C4-2B (cell line): ENCODE data around the gene E2F1.
A peak's percentile ranks its signal among the peaks of the same experiment; 100 is the strongest.

Source experiments
- ZFX ChIP-seq: fragments of 450-650 bp; IDR thresholded peaks from 2 replicates; pipeline ENCODE4 v1.6.1; 2017
- TF ChIP-seq, protein P1 (sequence below): fragments of 450-650 bp; conservative IDR thresholded peaks from 2 replicates; pipeline ENCODE4 v1.5.1; 2017; ENCODE audit warnings: mild to moderate bottlenecking

DNA sequence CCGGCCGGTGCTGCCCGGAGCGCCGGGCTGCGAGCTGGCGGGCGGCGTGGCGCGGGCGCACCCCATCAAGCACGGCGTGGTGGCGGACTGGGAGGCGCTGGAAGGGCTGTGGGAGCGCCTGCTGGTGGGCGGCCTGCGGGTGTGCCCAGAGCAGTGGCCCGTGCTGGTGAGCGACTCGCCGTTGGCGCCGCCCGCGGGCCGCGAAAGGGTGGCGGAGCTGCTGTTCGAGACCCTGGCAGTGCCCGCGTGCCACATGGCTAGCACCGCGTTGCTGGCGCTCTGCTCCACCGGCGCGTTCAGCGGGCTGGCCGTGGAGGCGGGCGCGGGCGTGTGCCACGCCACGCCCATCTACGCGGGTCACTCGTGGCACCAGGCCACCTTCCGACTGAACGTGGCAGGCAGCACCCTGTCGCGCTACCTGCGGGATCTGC lies 18.9 kb downstream of the E2F1 start:
- TF ChIP-seq, protein P1, sequence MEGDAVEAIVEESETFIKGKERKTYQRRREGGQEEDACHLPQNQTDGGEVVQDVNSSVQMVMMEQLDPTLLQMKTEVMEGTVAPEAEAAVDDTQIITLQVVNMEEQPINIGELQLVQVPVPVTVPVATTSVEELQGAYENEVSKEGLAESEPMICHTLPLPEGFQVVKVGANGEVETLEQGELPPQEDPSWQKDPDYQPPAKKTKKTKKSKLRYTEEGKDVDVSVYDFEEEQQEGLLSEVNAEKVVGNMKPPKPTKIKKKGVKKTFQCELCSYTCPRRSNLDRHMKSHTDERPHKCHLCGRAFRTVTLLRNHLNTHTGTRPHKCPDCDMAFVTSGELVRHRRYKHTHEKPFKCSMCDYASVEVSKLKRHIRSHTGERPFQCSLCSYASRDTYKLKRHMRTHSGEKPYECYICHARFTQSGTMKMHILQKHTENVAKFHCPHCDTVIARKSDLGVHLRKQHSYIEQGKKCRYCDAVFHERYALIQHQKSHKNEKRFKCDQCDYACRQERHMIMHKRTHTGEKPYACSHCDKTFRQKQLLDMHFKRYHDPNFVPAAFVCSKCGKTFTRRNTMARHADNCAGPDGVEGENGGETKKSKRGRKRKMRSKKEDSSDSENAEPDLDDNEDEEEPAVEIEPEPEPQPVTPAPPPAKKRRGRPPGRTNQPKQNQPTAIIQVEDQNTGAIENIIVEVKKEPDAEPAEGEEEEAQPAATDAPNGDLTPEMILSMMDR, result no peak
- peak; percentile 71; the same call in 1 of the 2 replicates for TF ChIP-seq ZFX
